ENCODE data around the gene NKX6-2. TPM values are rescaled to one million over a fixed set of nuclear protein-coding genes. Genes with fewer than 3 reads are reported as not detected.
"Not testable (repeated sequence)": the region's sequence is repeated elsewhere in the genome, so short reads cannot be mapped to it uniquely, and the experiment has no call there.

The NKX6-2 gene
- total and polyA plus RNA-seq, 4 donors, result 0.07 to 7.1 TPM; not detected in 2

GRCh38 chr10:132774181-132774901 lies 11.6 kb downstream of the NKX6-2 start:
- peaks cover 0 to 13% (median 7%) of the 10 kb centered on the region in 4 donors for H3K36me3 ChIP-seq (ENCODE audit: control insufficient read depth in 4 of 4, insufficient read depth in 3 of 4, low read depth in 1 of 4, low read length in 3 of 4)
- TF ChIP-seq JUND (IDR thresholded peaks at IDR 0.05), result no peak
- TF ChIP-seq GABPA (IDR thresholded peaks at IDR 0.05 in 1 of 2, conservative IDR thresholded peaks at IDR 0.05 in 1 of 2), result no peak
- TF ChIP-seq YY1 (IDR thresholded peaks at IDR 0.05), result no peak
- TF ChIP-seq FOXA1 (IDR thresholded peaks at IDR 0.05), result no peak
- no peak for TF ChIP-seq SP1 (IDR thresholded peaks at IDR 0.05)
- TF ChIP-seq HNF4G (IDR thresholded peaks at IDR 0.05), result no peak
- TF ChIP-seq EGR1 (IDR thresholded peaks at IDR 0.05; ENCODE audit: low read depth in 2 of 2), result no peak
- TF ChIP-seq MAX (IDR thresholded peaks at IDR 0.05), result no peak
- no peak for TF ChIP-seq RXRA (IDR thresholded peaks at IDR 0.05)
- no peak for TF ChIP-seq ATF3 (IDR thresholded peaks at IDR 0.05)
- no peak for TF ChIP-seq REST (IDR thresholded peaks at IDR 0.05)
- WGBS, result 76% methylated on average over 29 of the region's 29 CpGs

GRCh38 chr10:132772816-132773215 lies 13.1 kb downstream of the NKX6-2 start:
- not testable (repeated sequence) for H3K4me1 ChIP-seq (ENCODE audit: control insufficient read depth in 4 of 4, insufficient read depth in 4 of 4, low read length in 3 of 4); H3K4me3 ChIP-seq (ENCODE audit: low read depth in 1 of 3, low read length in 3 of 3); DNase-seq (ENCODE audit: low spot score); H3K27me3 ChIP-seq (ENCODE audit: control insufficient read depth in 4 of 4, insufficient read depth in 4 of 4, low read length in 3 of 4); H3K27ac ChIP-seq (ENCODE audit: low read depth in 1 of 2, low read length in 2 of 2); H3K9me3 ChIP-seq (ENCODE audit: control insufficient read depth in 4 of 4, low read length in 3 of 4); H3K9ac ChIP-seq (ENCODE audit: low read depth in 1 of 2, low read length in 2 of 2)
- WGBS, result 97% methylated on average over 20 of the region's 25 CpGs
- peaks cover 0 to 15% (median 8%) of the 10 kb centered on the region in 4 donors for H3K36me3 ChIP-seq (ENCODE audit: control insufficient read depth in 4 of 4, insufficient read depth in 3 of 4, low read depth in 1 of 4, low read length in 3 of 4)

More at GRCh38 chr10:132774181-132774901, 11.6 kb downstream of the NKX6-2 start:
- H3K4me3 ChIP-seq (ENCODE audit: low read depth in 1 of 3, low read length in 3 of 3), result no peak overlapping the region
- H3K27me3 ChIP-seq (ENCODE audit: control insufficient read depth in 4 of 4, insufficient read depth in 4 of 4, low read length in 3 of 4), result no peaks in the 10 kb centered on the region
- no peak overlapping the region for H3K9ac ChIP-seq (ENCODE audit: low read depth in 1 of 2, low read length in 2 of 2)
- no peak for DNase-seq (ENCODE audit: low spot score)
- H3K4me1 ChIP-seq (ENCODE audit: control insufficient read depth in 4 of 4, insufficient read depth in 4 of 4, low read length in 3 of 4), result no peaks in the 10 kb centered on the region
- no peaks in the 10 kb centered on the region for H3K9me3 ChIP-seq (ENCODE audit: control insufficient read depth in 4 of 4, low read length in 3 of 4)
- H3K27ac ChIP-seq (ENCODE audit: low read depth in 1 of 2, low read length in 2 of 2), result no peak overlapping the region

GRCh38 chr10:132770061-132771021 lies 15.6 kb downstream of the NKX6-2 start:
- peaks cover 0 to 21% (median 10%) of the 10 kb centered on the region in 4 donors for H3K36me3 ChIP-seq (ENCODE audit: control insufficient read depth in 4 of 4, insufficient read depth in 3 of 4, low read depth in 1 of 4, low read length in 3 of 4)
- H3K27ac ChIP-seq (ENCODE audit: low read depth in 1 of 2, low read length in 2 of 2), result no peak overlapping the region
- no peak for TF ChIP-seq RXRA (IDR thresholded peaks at IDR 0.05)
- no peaks in the 10 kb centered on the region for H3K4me1 ChIP-seq (ENCODE audit: control insufficient read depth in 4 of 4, insufficient read depth in 4 of 4, low read length in 3 of 4)
- no peak for DNase-seq (ENCODE audit: low spot score)
- H3K4me3 ChIP-seq (ENCODE audit: low read depth in 1 of 3, low read length in 3 of 3), result no peak overlapping the region
- WGBS, result 98% methylated on average over 45 of the region's 45 CpGs
- H3K27me3 ChIP-seq (ENCODE audit: control insufficient read depth in 4 of 4, insufficient read depth in 4 of 4, low read length in 3 of 4), result no peaks in the 10 kb centered on the region
- no peaks in the 10 kb centered on the region for H3K9me3 ChIP-seq (ENCODE audit: control insufficient read depth in 4 of 4, low read length in 3 of 4)
- no peak overlapping the region for H3K9ac ChIP-seq (ENCODE audit: low read depth in 1 of 2, low read length in 2 of 2)
